HepG2 (cell line): ENCODE results near the gene NT5DC1. TPM values are rescaled to one million over a fixed set of nuclear protein-coding genes. Genes with fewer than 3 reads are reported as not detected.

Source experiments
- ARID2 ChIP-seq: sonication (generic); formaldehyde crosslinking; IDR thresholded peaks from 2 replicates; pipeline ENCODE4 v1.8.1; 2022; ENCODE audit warnings: mild to moderate bottlenecking, missing genetic modification reagents, borderline replicate concordance
- BRCA1 ChIP-seq: sonication (generic); formaldehyde crosslinking; IDR thresholded peaks from 2 replicates; pipeline ENCODE4 v1.4.0; 2020; ENCODE audit warnings: missing genetic modification reagents
- CBFB ChIP-seq: sonication (generic); formaldehyde crosslinking; IDR thresholded peaks from 2 replicates; pipeline ENCODE4 v1.4.0; 2020; ENCODE audit warnings: missing genetic modification reagents
- CTCF ChIP-seq: sonication (generic); formaldehyde crosslinking; IDR thresholded peaks from 2 replicates; pipeline ENCODE4 v1.5.0; 2020; ENCODE audit warnings: mild to moderate bottlenecking, missing genetic modification reagents, moderate library complexity
- FOXC1 ChIP-seq: sonication (generic); formaldehyde crosslinking; IDR thresholded peaks from 2 replicates; pipeline ENCODE4 v1.8.0; 2022; ENCODE audit warnings: mild to moderate bottlenecking, missing genetic modification reagents, borderline replicate concordance
- HINFP ChIP-seq: sonication (generic); formaldehyde crosslinking; IDR thresholded peaks from 2 replicates; pipeline ENCODE4 v1.4.0; 2020; ENCODE audit warnings: low read depth, mild to moderate bottlenecking, missing genetic modification reagents
- HMGXB3 ChIP-seq: sonication (generic); formaldehyde crosslinking; IDR thresholded peaks from 2 replicates; pipeline ENCODE4 v1.4.0; 2020; ENCODE audit warnings: missing genetic modification reagents, borderline replicate concordance
- HOXA9 ChIP-seq: sonication (generic); formaldehyde crosslinking; IDR thresholded peaks from 2 replicates; pipeline ENCODE4 v1.8.1; 2022; ENCODE audit warnings: missing genetic modification reagents, mild to moderate bottlenecking, moderate library complexity, borderline replicate concordance
- KDM2A ChIP-seq: sonication (generic); formaldehyde crosslinking; IDR thresholded peaks from 2 replicates; pipeline ENCODE4 v1.4.0; 2020; ENCODE audit warnings: low read depth, missing genetic modification reagents, borderline replicate concordance
- MNT ChIP-seq: fragments of 450-650 bp; IDR thresholded peaks from 2 replicates; pipeline ENCODE4 v1.6.1; 2016
- TIGD3 ChIP-seq: sonication (generic); formaldehyde crosslinking; IDR thresholded peaks from 2 replicates; pipeline ENCODE4 v1.5.1; 2020; ENCODE audit warnings: mild to moderate bottlenecking, missing genetic modification reagents, borderline replicate concordance
- XRCC5 ChIP-seq: fragments of 200-400 bp; formaldehyde crosslinking; optimal IDR thresholded peaks from 2 replicates; pipeline ENCODE3; 2017; ENCODE audit warnings: mild to moderate bottlenecking, low read length
- ZBTB21 ChIP-seq: sonication (generic); formaldehyde crosslinking; IDR thresholded peaks from 2 replicates; pipeline ENCODE4 v1.4.0; 2020; ENCODE audit warnings: missing genetic modification reagents
- ZC3H13 ChIP-seq: sonication (generic); formaldehyde crosslinking; IDR thresholded peaks from 2 replicates; pipeline ENCODE4 v1.8.1; 2023; ENCODE audit warnings: mild to moderate bottlenecking, missing genetic modification reagents, moderate library complexity
- ZNF12 ChIP-seq: sonication (generic); formaldehyde crosslinking; IDR thresholded peaks from 2 replicates; pipeline ENCODE4 v1.5.0; 2020; ENCODE audit warnings: missing genetic modification reagents
- ZNF709 ChIP-seq: sonication (generic); formaldehyde crosslinking; IDR thresholded peaks from 2 replicates; pipeline ENCODE4 v1.5.0; 2020; ENCODE audit warnings: mild to moderate bottlenecking, missing genetic modification reagents
- ZNF850 ChIP-seq: sonication (generic); formaldehyde crosslinking; conservative IDR thresholded peaks from 2 replicates; pipeline ENCODE4 v1.9.0; 2021; ENCODE audit warnings: mild to moderate bottlenecking, missing genetic modification reagents
- polyA plus RNA-seq, 8 experiments: library from polyadenylated mRNA; depleted of rRNA in 3 of 8; stranded (reverse) in 7 of 8; unstranded in 1 of 8; fragments of >200 nt; fragmentation: Illumina TruSeq in 4 of 8; extraction: Trizol in 4 of 8; gene quantifications; 2 replicates each; pipeline versions ENCODE4 v1.2.1 to v1.2.3, GENCODE V29; 2011 to 2016; ENCODE audit warnings: low read depth in 4 of 8, missing spikeins in 1 of 8, mixed read lengths in 1 of 8; ENCODE audit not compliant: insufficient read depth in 1 of 8
- total RNA-seq, 5 experiments: library from RNA; depleted of rRNA; stranded (reverse); fragments of >200 nt; fragmentation: Illumina TruSeq; extraction: Trizol; gene quantifications; 2 replicates each; pipeline ENCODE4 v1.2.3, GENCODE V29; 2016; ENCODE audit warnings: low read depth in 1 of 5

NT5DC1 gene
- total and polyA plus RNA-seq, 2 of the 13 experiments (the other 11 are each of a cell fraction or from before 2014, with no cell fraction given): 27.0 to 56.1 TPM

- TF ChIP-seq HMGXB3 (CRISPR knock-in tag) (peak; percentile 18; the same call in 1 of the 2 replicates), ZNF850 (CRISPR knock-in tag) (no peak), CTCF (CRISPR knock-in tag) (peak; percentile 3; the same call in 1 of the 2 replicates), HOXA9 (CRISPR knock-in tag) (no peak), ZBTB21 (peak; percentile 65; the same call in 1 of the 2 replicates), TIGD3 (peak; percentile 72), ZNF12 (no peak; the same call in none of the 2 replicates), XRCC5 (peak; percentile 70), KDM2A (CRISPR knock-in tag) (peak; percentile 56; the same call in 1 of the 2 replicates), ARID2 (CRISPR knock-in tag) (peak; percentile 98), ZC3H13 (no peak), FOXC1 (CRISPR knock-in tag) (peak; percentile 95), HINFP (CRISPR knock-in tag) (peak; percentile 52; the same call in 1 of the 2 replicates), BRCA1 (CRISPR knock-in tag) (0 out of 2 replicates have a peak, but pooled peaks have one; percentile 35), MNT (no peak), CBFB (CRISPR knock-in tag) (no peak), ZNF709 (CRISPR knock-in tag) (peak; percentile 83; the same call in 1 of the 2 replicates)
These were observed 153.0 kb downstream of the NT5DC1 start, which contains the start of gene TSPYL4 (continued) for GRCh38 chr6:116253505-116254296.
